GM21723 (cell line): ENCODE measurements around the gene RMND5B.
"Not testable (repeated sequence)": the region's sequence is repeated elsewhere in the genome, so short reads cannot be mapped to it uniquely, and the experiment has no call there.

Source experiments
- ATAC-seq: cut with Tn5 transposase; IDR thresholded peaks from one replicate; pipeline ENCODE4 v1.9.1; 2021; ENCODE audit warnings: mild to moderate bottlenecking, moderate library complexity; ENCODE audit not compliant: unreplicated experiment

The RMND5B gene, protein sequence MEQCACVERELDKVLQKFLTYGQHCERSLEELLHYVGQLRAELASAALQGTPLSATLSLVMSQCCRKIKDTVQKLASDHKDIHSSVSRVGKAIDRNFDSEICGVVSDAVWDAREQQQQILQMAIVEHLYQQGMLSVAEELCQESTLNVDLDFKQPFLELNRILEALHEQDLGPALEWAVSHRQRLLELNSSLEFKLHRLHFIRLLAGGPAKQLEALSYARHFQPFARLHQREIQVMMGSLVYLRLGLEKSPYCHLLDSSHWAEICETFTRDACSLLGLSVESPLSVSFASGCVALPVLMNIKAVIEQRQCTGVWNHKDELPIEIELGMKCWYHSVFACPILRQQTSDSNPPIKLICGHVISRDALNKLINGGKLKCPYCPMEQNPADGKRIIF

DNA sequence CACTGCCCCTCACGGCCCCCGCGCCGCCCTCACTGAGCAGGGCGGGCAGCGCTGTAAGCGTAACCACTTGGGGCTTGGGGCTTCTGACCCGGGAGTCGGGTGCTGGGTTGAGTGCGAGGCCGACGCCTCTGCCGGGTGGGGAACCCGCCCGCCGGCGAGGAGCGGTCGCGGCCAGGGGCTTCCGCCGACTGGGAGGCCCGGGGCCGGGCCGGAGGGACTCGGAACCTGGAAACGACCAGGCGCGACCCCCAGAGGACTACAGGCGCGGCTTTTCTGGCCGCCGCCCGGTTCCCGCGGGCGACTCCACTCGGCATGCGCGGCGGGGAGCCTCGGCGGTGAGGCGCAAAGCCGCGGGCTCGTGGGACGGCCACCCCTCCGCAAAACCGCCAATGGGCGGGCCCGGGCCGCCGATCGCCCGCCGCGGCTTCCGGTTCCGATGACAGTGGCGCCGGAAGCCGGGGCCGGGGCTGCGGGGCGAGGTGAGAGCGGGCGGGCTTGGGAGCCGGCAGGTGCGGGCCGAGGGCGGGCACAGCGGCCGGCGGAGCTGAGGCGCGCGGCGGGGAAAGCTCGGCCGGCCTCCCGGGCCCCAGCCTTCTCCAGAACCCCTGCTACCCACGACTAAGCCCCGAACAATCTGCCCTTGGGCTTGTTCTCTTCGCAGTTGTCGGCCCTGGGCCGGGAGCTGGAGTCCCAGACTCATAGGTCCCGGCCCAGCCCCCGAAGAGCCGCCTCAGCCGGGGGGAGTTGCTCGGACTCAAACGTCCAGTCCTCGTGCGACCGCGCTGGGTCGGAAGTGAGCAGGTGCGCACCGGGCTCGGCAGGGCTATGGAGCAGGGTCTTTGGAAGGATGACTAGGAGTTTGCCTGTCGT lies at the start of gene RMND5B:
RMND5B (plus strand) TSS at position 439 of the 870 bp plus-strand sequence. CDS start 7,106 bp downstream, outside the sequence.
- ATAC-seq, result peak; percentile 80

DNA sequence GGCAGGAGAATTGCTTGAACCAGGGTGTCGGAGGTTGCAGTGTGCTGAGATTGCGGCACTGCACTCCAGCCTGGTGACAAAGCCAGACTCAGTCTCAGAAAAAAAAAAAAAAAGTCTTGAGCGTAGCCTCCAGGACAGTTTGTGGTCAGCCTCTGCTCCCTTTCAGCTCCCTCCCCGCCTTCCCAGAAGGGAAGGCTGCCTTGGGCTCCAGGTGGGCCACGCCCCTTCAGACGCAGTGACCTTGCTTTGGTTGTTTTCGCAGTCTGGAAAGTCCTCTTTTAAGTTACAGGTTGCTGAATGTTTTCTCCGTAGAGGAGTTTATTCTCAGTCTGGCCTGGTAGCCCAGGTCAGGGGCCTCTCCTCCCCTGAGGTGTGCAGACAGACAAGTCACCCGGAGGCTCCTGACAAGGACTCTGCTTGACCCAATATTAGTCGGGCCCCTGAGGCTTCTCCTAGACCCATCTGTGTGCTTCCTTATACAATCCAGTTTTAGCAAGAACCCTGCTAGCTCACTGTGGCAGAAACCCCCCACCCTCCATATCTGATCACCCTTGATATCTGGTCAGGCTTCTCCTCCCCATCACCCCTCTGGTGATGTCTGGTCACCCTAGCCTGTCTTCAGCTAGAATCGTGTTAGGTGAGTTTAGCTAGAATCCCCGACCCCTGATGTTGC lies 49.1 kb upstream of the RMND5B start:
- ATAC-seq, result no peak

GRCh38 chr5:178083922-178084321 lies 46.9 kb upstream of the RMND5B start:
- ATAC-seq, result no peak

- ATAC-seq, result no peak
Measured at GRCh38 chr5:178085316-178085715, 45.5 kb upstream of the RMND5B start.

GRCh38 chr5:178086266-178086665 lies 44.5 kb upstream of the RMND5B start:
- ATAC-seq, result no peak

- ATAC-seq, result not testable (repeated sequence)
Measured at GRCh38 chr5:178087199-178087598, 43.6 kb upstream of the RMND5B start.

DNA sequence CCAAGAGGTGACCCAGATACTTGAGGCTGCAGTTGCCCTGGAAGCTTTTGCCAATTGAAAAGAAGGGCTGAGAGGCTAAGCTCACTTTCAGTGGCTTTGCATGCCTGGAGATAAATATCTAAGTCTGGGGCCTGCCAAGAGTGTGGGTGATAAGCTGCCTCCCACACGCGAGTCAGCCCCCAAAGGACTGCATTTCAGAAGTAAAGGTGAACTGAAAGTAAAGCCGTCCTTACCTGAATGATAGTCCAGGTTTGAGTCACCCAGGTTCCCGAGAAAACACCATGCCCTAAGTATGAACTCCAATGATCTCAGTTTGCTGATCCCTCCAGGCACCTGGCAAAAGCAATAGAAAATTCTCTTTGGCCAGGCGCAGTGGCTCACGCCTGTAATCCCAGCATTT lies 40.0 kb upstream of the RMND5B start:
- no peak for ATAC-seq

- ATAC-seq, result no peak
Measured at GRCh38 chr5:178093134-178093533, 37.7 kb upstream of the RMND5B start.

DNA sequence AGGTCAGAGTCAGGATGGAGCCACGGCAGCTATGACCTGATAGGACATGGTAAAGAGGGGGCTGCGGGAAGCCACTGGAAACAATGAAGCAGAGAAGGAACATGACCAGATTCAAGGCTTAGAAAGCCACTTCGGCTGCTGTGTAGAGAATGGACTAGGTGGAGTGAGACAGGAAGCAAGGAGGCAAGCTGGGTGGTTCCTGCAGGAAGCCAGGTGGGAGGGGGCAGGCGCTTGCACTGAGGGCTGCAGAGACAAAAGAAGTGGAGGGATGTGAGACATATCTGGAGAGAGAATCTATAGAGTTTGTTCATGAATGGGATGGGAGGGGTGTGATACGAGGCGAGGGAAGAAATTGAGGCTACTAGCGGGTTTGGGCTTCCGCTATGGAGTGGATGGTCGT lies 36.5 kb upstream of the RMND5B start:
- no peak for ATAC-seq

DNA sequence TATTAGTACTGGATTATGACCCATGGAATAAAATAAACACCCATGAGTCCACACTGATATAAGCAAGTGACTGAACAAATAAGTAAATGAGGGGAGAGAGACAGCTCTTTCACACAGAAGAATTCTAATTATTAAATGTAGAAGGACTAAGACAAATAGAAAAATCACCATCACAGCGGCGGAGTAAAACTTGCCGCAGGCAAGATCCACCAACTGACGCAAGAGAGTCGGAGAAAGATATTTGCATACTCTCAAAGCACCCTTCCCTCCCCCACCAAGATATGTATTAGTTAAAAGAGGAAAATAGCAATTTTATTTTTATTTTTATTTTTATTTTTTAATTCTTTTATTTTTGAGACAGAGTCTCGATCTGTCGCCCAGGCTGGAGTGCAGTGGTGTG lies 32.1 kb upstream of the RMND5B start:
- ATAC-seq, result no peak

DNA sequence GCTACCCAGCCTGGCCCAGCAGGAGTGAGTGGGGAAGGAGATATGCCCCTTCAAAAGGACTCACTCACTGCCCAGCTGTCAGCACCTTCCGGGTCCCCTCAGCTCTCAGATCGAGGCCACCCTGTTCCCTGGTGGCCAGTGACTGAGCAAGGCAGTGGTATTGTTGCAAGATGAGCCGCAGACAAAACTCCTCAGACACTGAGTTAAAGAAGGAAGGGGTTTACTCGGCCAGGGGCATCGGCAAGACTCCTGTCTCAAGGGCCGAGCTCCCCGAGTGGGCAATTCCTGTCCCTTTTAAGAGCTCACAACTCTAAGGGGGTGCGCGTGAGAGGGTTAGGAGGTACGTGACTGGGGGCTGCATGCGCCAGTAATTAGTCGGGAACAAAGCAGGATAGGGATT lies 27.2 kb upstream of the RMND5B start:
- ATAC-seq, result no peak

GRCh38 chr5:178104492-178104891 lies 26.3 kb upstream of the RMND5B start:
- ATAC-seq, result no peak

DNA sequence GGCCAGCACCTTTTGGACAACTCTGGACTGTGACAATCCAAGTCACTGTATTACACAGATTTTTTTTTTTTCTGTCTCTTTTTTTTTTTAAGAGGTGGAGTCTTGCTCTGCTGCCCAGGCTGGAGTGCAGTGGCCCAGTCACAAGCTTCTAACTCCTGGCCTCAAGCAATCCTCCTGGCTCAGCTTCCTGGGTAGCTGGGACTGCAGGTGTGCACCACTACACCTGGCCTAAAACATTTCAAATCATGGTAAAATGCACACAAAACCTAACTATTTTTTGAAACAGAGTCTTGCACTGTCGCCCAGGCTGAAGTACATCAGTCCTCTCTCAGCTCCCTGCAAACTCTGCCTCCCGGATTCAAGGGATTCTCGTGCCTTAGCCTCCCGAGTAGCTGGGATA lies 24.7 kb upstream of the RMND5B start:
- no peak for ATAC-seq

GRCh38 chr5:178106556-178107239 lies 24.1 kb upstream of the RMND5B start:
- no peak for ATAC-seq

- no peak for ATAC-seq
Measured at GRCh38 chr5:178107756-178108310, 23.0 kb upstream of the RMND5B start.

- ATAC-seq, result no peak
Measured at GRCh38 chr5:178108446-178108845, 22.4 kb upstream of the RMND5B start.

GRCh38 chr5:178108966-178109365 lies 21.8 kb upstream of the RMND5B start:
- ATAC-seq, result no peak

DNA sequence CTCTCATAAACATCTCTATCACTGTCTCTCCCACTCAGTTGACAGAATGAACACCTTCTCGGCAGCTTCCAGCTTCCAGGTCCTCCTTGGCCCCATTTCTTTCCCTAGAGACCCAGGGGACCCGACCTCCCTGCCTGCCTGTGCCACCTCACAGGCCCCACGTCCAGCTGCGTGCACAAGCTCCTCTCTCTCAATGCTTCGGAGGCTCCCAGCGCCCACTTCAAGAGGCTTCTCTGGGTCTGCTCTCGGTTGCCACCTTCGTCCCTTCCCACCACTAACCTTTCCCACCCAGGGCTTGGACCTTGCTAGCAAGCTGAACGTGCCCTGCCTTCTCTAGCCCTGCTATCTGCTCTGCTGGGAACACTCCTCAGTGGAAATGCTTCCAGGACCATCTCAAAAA lies 20.3 kb upstream of the RMND5B start:
- ATAC-seq, result no peak

- no peak for ATAC-seq
Measured at GRCh38 chr5:178111925-178112324, 18.9 kb upstream of the RMND5B start.

DNA sequence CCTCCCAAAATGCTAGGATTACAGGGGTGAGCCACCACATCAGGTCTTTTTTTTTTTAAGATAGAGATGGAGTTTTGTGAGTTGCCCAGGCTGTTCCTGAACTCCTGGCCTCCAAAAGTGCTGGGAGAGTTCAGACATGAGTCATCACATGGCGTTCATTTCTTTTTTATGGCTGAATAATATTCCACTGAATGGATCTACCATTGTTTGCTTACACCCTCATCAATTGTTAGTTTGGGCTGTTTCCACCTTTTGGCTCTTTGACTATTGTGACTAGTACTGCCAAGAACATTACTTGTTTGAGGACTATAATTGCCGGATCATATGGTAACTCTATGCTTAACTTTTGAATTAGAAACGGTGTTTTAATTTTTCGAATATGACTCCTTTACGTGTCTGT lies 18.3 kb upstream of the RMND5B start:
- no peak for ATAC-seq
